HG03066 (cell line): ENCODE results near the gene KCNJ5.

ENCODE experiments used
- ATAC-seq: cut with Tn5 transposase; IDR thresholded peaks from one replicate; pipeline ENCODE4 v1.9.1; 2021; ENCODE audit warnings: low read depth; ENCODE audit not compliant: unreplicated experiment

KCNJ5 gene

GRCh38 chr11:128946648-128947047 is 55.5 kb downstream of the KCNJ5 start:
- ATAC-seq, result no peak

GRCh38 chr11:128947773-128948172 is 56.6 kb downstream of the KCNJ5 start:
- ATAC-seq, result no peak

GRCh38 chr11:128948583-128948982 is 57.4 kb downstream of the KCNJ5 start:
- no peak for ATAC-seq

- ATAC-seq, result no peak
Observed at GRCh38 chr11:128949791-128950454, 58.8 kb downstream of the KCNJ5 start.

- no peak for ATAC-seq
Observed at GRCh38 chr11:128953151-128953550, 62.0 kb downstream of the KCNJ5 start.

GRCh38 chr11:128955636-128956035 is 64.5 kb downstream of the KCNJ5 start:
- no peak for ATAC-seq

- no peak for ATAC-seq
Observed at GRCh38 chr11:128956401-128957201, 65.4 kb downstream of the KCNJ5 start.

- ATAC-seq, result no peak
Observed at GRCh38 chr11:128957202-128957482, 66.0 kb downstream of the KCNJ5 start.

- ATAC-seq, result no peak
Observed at GRCh38 chr11:128961645-128962044, 70.5 kb downstream of the KCNJ5 start.

- ATAC-seq, result no peak
Observed at GRCh38 chr11:128962896-128963295, 71.7 kb downstream of the KCNJ5 start.

GRCh38 chr11:128963744-128964325 is 72.7 kb downstream of the KCNJ5 start:
- ATAC-seq, result no peak

- no peak for ATAC-seq
Observed at GRCh38 chr11:128964463-128964930, 73.3 kb downstream of the KCNJ5 start.

- peak; percentile 97 for ATAC-seq
Observed at GRCh38 chr11:128965485-128965884, 74.3 kb downstream of the KCNJ5 start.

GRCh38 chr11:128967578-128967977 is 76.4 kb downstream of the KCNJ5 start:
- no peak for ATAC-seq

GRCh38 chr11:128968916-128969315 is 77.8 kb downstream of the KCNJ5 start:
- ATAC-seq, result no peak
